Measurements from ENCODE around the gene HNRNPA1. TPM values are rescaled to one million over a fixed set of nuclear protein-coding genes. Genes with fewer than 3 reads are reported as not detected.

The HNRNPA1 gene
- polyA plus RNA-seq, 1 donor from 2014 or later, result 613 TPM

DNA sequence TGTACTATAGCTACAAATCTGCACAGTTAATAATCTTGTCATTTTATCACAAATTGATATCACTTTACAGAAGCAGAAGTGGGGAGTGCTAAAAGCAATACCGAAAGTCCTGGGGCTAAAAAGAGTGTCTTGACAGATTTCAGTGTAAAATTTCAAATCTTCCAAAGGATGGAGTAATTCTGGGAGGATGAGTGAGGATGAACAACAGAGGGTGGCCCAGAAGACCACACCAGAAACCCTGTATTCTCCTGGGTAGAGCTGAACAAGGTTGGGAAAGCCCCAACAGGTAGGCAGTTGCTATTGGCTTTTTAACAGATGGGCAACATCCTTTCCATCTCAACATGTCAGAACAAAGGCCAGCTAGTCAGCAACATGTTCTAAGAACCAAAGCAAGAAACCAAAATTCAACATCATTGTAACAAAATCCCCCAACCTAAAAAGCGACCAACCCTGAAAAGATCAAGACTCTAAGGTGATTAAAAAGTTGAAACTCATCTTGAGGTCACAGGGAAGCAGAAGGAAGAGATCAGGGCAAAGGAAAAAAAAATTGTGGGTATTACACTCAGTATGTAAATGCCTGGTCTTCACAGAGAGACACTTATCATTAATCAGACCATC, 39.4 kb upstream of the HNRNPA1 start:
- H3K27me3 ChIP-seq (ENCODE audit: insufficient read depth, low read depth, low read length), result no peaks in the 10 kb centered on the region
- no peaks in the 10 kb centered on the region for H3F3A ChIP-seq (ENCODE audit: insufficient read depth, low read length, poor library complexity, severe bottlenecking)
- H3K9ac ChIP-seq (ENCODE audit: low read length), result no peak overlapping the region
- H3K79me2 ChIP-seq (replicated peaks; ENCODE audit: insufficient read depth, low read length), result no peaks in the 10 kb centered on the region
- H3K4me3 ChIP-seq (ENCODE audit: low read length), result no peak overlapping the region
- H3K27ac ChIP-seq (ENCODE audit: low read length), result no peak overlapping the region
- TF ChIP-seq TAF1 (IDR thresholded peaks at IDR 0.05; ENCODE audit: low read depth) (no peak), CTCF (IDR thresholded peaks at IDR 0.05; ENCODE audit: poor library complexity, severe bottlenecking) (no peak), EP300 (conservative IDR thresholded peaks at IDR 0.05; ENCODE audit: poor library complexity, severe bottlenecking) (no peak), EZH2 (IDR thresholded peaks at IDR 0.05; ENCODE audit: borderline replicate concordance, insufficient read depth, low read length, poor library complexity, severe bottlenecking) (no peak)
- TF ChIP-seq, protein P1, sequence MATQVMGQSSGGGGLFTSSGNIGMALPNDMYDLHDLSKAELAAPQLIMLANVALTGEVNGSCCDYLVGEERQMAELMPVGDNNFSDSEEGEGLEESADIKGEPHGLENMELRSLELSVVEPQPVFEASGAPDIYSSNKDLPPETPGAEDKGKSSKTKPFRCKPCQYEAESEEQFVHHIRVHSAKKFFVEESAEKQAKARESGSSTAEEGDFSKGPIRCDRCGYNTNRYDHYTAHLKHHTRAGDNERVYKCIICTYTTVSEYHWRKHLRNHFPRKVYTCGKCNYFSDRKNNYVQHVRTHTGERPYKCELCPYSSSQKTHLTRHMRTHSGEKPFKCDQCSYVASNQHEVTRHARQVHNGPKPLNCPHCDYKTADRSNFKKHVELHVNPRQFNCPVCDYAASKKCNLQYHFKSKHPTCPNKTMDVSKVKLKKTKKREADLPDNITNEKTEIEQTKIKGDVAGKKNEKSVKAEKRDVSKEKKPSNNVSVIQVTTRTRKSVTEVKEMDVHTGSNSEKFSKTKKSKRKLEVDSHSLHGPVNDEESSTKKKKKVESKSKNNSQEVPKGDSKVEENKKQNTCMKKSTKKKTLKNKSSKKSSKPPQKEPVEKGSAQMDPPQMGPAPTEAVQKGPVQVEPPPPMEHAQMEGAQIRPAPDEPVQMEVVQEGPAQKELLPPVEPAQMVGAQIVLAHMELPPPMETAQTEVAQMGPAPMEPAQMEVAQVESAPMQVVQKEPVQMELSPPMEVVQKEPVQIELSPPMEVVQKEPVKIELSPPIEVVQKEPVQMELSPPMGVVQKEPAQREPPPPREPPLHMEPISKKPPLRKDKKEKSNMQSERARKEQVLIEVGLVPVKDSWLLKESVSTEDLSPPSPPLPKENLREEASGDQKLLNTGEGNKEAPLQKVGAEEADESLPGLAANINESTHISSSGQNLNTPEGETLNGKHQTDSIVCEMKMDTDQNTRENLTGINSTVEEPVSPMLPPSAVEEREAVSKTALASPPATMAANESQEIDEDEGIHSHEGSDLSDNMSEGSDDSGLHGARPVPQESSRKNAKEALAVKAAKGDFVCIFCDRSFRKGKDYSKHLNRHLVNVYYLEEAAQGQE (IDR thresholded peaks at IDR 0.05; ENCODE audit: borderline replicate concordance), result no peak
- H3K4me2 ChIP-seq (ENCODE audit: low read length), result no peak overlapping the region
- H3K9me2 ChIP-seq (ENCODE audit: insufficient read depth, low read length), result no peaks in the 10 kb centered on the region
- peaks cover 9% of the 10 kb centered on the region for H3K36me3 ChIP-seq (ENCODE audit: insufficient read depth, low read length)
- no peak overlapping the region for H2AFZ ChIP-seq (ENCODE audit: low read depth, low read length)
- no peaks in the 10 kb centered on the region for H4K20me1 ChIP-seq (ENCODE audit: insufficient read depth)
- no peaks in the 10 kb centered on the region for H3K9me3 ChIP-seq (ENCODE audit: low read length)

GRCh38 chr12:54246011-54246641, 34.4 kb upstream of the HNRNPA1 start:
- no peak overlapping the region for H3K27ac ChIP-seq (ENCODE audit: low read length)
- H3K9ac ChIP-seq (ENCODE audit: low read length), result no peak overlapping the region
- no peaks in the 10 kb centered on the region for H3K9me2 ChIP-seq (ENCODE audit: insufficient read depth, low read length)
- TF ChIP-seq TAF1 (IDR thresholded peaks at IDR 0.05; ENCODE audit: low read depth) (no peak), CTCF (IDR thresholded peaks at IDR 0.05; ENCODE audit: poor library complexity, severe bottlenecking) (no peak), RAD21 (conservative IDR thresholded peaks at IDR 0.05) (no peak), POLR2AphosphoS5 (IDR thresholded peaks at IDR 0.05) (no peak), MXI1 (conservative IDR thresholded peaks at IDR 0.05; ENCODE audit: poor library complexity, severe bottlenecking) (no peak), EP300 (conservative IDR thresholded peaks at IDR 0.05; ENCODE audit: poor library complexity, severe bottlenecking) (no peak), SMC3 (conservative IDR thresholded peaks at IDR 0.05; ENCODE audit: poor library complexity) (no peak), EZH2 (IDR thresholded peaks at IDR 0.05; ENCODE audit: borderline replicate concordance, insufficient read depth, low read length, poor library complexity, severe bottlenecking) (no peak)
- TF ChIP-seq, protein P1 (IDR thresholded peaks at IDR 0.05; ENCODE audit: borderline replicate concordance), result no peak
- peaks cover 14% of the 10 kb centered on the region for H3K79me2 ChIP-seq (replicated peaks; ENCODE audit: insufficient read depth, low read length)
- H2AFZ ChIP-seq (ENCODE audit: low read depth, low read length), result no peak overlapping the region
- H3K4me3 ChIP-seq (ENCODE audit: low read length), result no peak overlapping the region
- H3K36me3 ChIP-seq (ENCODE audit: insufficient read depth, low read length), result peaks cover 9% of the 10 kb centered on the region
- no peaks in the 10 kb centered on the region for H3K27me3 ChIP-seq (ENCODE audit: insufficient read depth, low read depth, low read length)
- no peaks in the 10 kb centered on the region for H4K20me1 ChIP-seq (ENCODE audit: insufficient read depth)
- H3K9me3 ChIP-seq (ENCODE audit: low read length), result no peaks in the 10 kb centered on the region
- H3F3A ChIP-seq (ENCODE audit: insufficient read depth, low read length, poor library complexity, severe bottlenecking), result no peaks in the 10 kb centered on the region
- H3K4me2 ChIP-seq (ENCODE audit: low read length), result no peak overlapping the region
